GDM1 (cell line): ENCODE data around the gene TOP2A.

ENCODE experiments used
- DNase-seq: peaks from one replicate; lab custom pipeline; 2025; lab: John Stamatoyannopoulos, UW

TOP2A gene

GRCh38 chr17:40346765-40347158 lies 70.9 kb downstream of the TOP2A start:
- no peak for DNase-seq

GRCh38 chr17:40345994-40346764 lies 71.5 kb downstream of the TOP2A start:
- no peak for DNase-seq

GRCh38 chr17:40345161-40345993 lies 72.3 kb downstream of the TOP2A start:
- DNase-seq, result no peak

- DNase-seq, result no peak
Measured at GRCh38 chr17:40344421-40345160, 73.1 kb downstream of the TOP2A start.

- no peak for DNase-seq
Measured at GRCh38 chr17:40343219-40344119, 74.2 kb downstream of the TOP2A start.

GRCh38 chr17:40342504-40343218 lies 75.0 kb downstream of the TOP2A start:
- DNase-seq, result no peak

GRCh38 chr17:40341808-40342503 lies 75.7 kb downstream of the TOP2A start:
- no peak for DNase-seq

GRCh38 chr17:40340880-40341807 lies 76.6 kb downstream of the TOP2A start:
- no peak for DNase-seq

GRCh38 chr17:40340327-40340726 lies 77.4 kb downstream of the TOP2A start:
- DNase-seq, result no peak

- DNase-seq, result no peak
Measured at GRCh38 chr17:40338941-40339649, 78.6 kb downstream of the TOP2A start.
